IPS-18c (cell line): ENCODE measurements around the gene NT5C.

ENCODE experiments used
- H3K4me3 ChIP-seq: 2 replicates; pipeline ENCODE4 v1.7.0; 2013; ENCODE audit warnings: low read depth, mild to moderate bottlenecking, low read length, moderate library complexity; ENCODE audit not compliant: insufficient read depth
- H3K9me3 ChIP-seq: one replicate; pipeline ENCODE4 v1.6.1; 2013; ENCODE audit warnings: mild to moderate bottlenecking, low read length, moderate library complexity; ENCODE audit not compliant: control insufficient read depth, insufficient read depth

The NT5C gene

GRCh38 chr17:75105126-75106080 lies 26.1 kb downstream of the NT5C start:
- Histone ChIP-seq H3K4me3 (no peak overlapping the region), H3K9me3 (no peaks in the 10 kb centered on the region)

- Histone ChIP-seq H3K9me3 (no peaks in the 10 kb centered on the region), H3K4me3 (no peak overlapping the region)
These were observed 27.7 kb downstream of the NT5C start for GRCh38 chr17:75103601-75104554.

GRCh38 chr17:75102385-75102821 lies 29.1 kb downstream of the NT5C start:
- no peak overlapping the region for H3K4me3 ChIP-seq
- no peaks in the 10 kb centered on the region for H3K9me3 ChIP-seq

- Histone ChIP-seq H3K9me3 (no peaks in the 10 kb centered on the region), H3K4me3 (no peak overlapping the region; the same call in 1 of the 2 replicates)
These were observed 31.5 kb downstream of the NT5C start for GRCh38 chr17:75099881-75100595.

- Histone ChIP-seq H3K4me3 (no peak overlapping the region), H3K9me3 (no peaks in the 10 kb centered on the region)
These were observed 32.7 kb downstream of the NT5C start for GRCh38 chr17:75098861-75099260.

GRCh38 chr17:75097865-75098264 lies 33.7 kb downstream of the NT5C start:
- Histone ChIP-seq H3K9me3 (no peaks in the 10 kb centered on the region), H3K4me3 (no peak overlapping the region)

GRCh38 chr17:75096082-75096625 lies 35.4 kb downstream of the NT5C start:
- Histone ChIP-seq H3K9me3 (no peaks in the 10 kb centered on the region), H3K4me3 (no peak overlapping the region)

GRCh38 chr17:75094871-75095399 lies 36.6 kb downstream of the NT5C start:
- H3K4me3 ChIP-seq = no peak overlapping the region

GRCh38 chr17:75093548-75094158 lies 37.9 kb downstream of the NT5C start:
- H3K4me3 ChIP-seq = no peak overlapping the region

More at GRCh38 chr17:75094871-75095399, 36.6 kb downstream of the NT5C start:
- H3K9me3 ChIP-seq = no peaks in the 10 kb centered on the region

GRCh38 chr17:75091855-75092327 lies 39.7 kb downstream of the NT5C start:
- no peak overlapping the region; the same call in 1 of the 2 replicates for H3K4me3 ChIP-seq
- H3K9me3 ChIP-seq = no peaks in the 10 kb centered on the region

More at GRCh38 chr17:75093548-75094158, 37.9 kb downstream of the NT5C start:
- H3K9me3 ChIP-seq = no peaks in the 10 kb centered on the region

- Histone ChIP-seq H3K4me3 (peak overlapping the region; percentile 9; the same call in 1 of the 2 replicates), H3K9me3 (no peaks in the 10 kb centered on the region)
These were observed 40.4 kb downstream of the NT5C start for GRCh38 chr17:75090871-75091854.

- Histone ChIP-seq H3K9me3 (no peaks in the 10 kb centered on the region), H3K4me3 (peak overlapping the region; percentile 81)
These were observed 42.8 kb downstream of the NT5C start for GRCh38 chr17:75088465-75089417.

GRCh38 chr17:75087558-75088453 lies 43.7 kb downstream of the NT5C start, which contains the start of gene SLC16A5:
Gene SLC16A5, plus strand, starts transcription at chr17:75087954. Its CDS starts 5,683 bp downstream, at chr17:75093637.
- no peaks in the 10 kb centered on the region for H3K9me3 ChIP-seq
- H3K4me3 ChIP-seq = peak within 1 kb of the TSS; percentile 81
